ENCODE results near the gene MAST4. TPM values are rescaled to one million over a fixed set of nuclear protein-coding genes. Genes with fewer than 3 reads are reported as not detected.

The MAST4 gene
- total and polyA plus RNA-seq, 2 of the 13 experiments (the other 11 are each of a cell fraction or from before 2014, with no cell fraction given), result 3.4 to 3.7 TPM

DNA sequence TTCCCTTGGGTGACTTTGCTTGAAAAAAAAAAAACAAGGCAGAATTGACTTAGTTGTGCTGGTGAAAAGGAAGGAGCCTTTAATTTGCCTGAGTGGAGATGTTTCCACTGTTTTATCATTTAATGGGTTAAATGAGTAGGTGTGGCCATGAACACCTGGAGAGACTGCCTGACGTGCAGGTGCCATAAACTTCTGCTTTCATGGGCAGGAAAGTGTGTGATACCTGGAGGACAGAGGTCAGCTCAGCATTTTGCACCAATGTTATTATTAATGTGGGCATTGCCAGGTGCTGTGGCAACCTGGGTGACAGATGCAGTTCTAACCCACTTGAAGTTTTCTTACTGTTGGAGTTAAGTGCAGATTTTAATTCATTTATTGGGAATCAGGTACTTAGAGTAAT is 455.0 kb downstream of the MAST4 start:
- H3K27me3 ChIP-seq (ENCODE audit: control insufficient read depth in 1 of 2, insufficient read depth in 2 of 2, low read length in 2 of 2), result no peaks in the 10 kb centered on the region
- peaks cover 2% of the 10 kb centered on the region for H3K4me1 ChIP-seq (ENCODE audit: insufficient read depth, low read length)
- H3K36me3 ChIP-seq (replicated peaks in 1 of 2; ENCODE audit: control insufficient read depth in 1 of 2, insufficient read depth in 2 of 2, low read length in 2 of 2), result no peaks in the 10 kb centered on the region
- 67% methylated on average over 1 of the region's 1 CpG for WGBS (ENCODE audit: low lambda C conversion rate)
- H3K9me3 ChIP-seq (ENCODE audit: low read length), result no peaks in the 10 kb centered on the region
- TF ChIP-seq, protein P1, sequence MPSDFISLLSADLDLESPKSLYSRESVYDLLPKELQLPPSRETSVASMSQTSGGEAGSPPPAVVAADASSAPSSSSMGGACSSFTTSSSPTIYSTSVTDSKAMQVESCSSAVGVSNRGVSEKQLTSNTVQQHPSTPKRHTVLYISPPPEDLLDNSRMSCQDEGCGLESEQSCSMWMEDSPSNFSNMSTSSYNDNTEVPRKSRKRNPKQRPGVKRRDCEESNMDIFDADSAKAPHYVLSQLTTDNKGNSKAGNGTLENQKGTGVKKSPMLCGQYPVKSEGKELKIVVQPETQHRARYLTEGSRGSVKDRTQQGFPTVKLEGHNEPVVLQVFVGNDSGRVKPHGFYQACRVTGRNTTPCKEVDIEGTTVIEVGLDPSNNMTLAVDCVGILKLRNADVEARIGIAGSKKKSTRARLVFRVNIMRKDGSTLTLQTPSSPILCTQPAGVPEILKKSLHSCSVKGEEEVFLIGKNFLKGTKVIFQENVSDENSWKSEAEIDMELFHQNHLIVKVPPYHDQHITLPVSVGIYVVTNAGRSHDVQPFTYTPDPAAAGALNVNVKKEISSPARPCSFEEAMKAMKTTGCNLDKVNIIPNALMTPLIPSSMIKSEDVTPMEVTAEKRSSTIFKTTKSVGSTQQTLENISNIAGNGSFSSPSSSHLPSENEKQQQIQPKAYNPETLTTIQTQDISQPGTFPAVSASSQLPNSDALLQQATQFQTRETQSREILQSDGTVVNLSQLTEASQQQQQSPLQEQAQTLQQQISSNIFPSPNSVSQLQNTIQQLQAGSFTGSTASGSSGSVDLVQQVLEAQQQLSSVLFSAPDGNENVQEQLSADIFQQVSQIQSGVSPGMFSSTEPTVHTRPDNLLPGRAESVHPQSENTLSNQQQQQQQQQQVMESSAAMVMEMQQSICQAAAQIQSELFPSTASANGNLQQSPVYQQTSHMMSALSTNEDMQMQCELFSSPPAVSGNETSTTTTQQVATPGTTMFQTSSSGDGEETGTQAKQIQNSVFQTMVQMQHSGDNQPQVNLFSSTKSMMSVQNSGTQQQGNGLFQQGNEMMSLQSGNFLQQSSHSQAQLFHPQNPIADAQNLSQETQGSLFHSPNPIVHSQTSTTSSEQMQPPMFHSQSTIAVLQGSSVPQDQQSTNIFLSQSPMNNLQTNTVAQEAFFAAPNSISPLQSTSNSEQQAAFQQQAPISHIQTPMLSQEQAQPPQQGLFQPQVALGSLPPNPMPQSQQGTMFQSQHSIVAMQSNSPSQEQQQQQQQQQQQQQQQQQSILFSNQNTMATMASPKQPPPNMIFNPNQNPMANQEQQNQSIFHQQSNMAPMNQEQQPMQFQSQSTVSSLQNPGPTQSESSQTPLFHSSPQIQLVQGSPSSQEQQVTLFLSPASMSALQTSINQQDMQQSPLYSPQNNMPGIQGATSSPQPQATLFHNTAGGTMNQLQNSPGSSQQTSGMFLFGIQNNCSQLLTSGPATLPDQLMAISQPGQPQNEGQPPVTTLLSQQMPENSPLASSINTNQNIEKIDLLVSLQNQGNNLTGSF (CRISPR knock-in tag; IDR thresholded peaks at IDR 0.05), result no peak
- TF ChIP-seq POLR2AphosphoS5 (IDR thresholded peaks at IDR 0.05; ENCODE audit: low read depth, low read length), result no peak
- TF ChIP-seq, protein P2, sequence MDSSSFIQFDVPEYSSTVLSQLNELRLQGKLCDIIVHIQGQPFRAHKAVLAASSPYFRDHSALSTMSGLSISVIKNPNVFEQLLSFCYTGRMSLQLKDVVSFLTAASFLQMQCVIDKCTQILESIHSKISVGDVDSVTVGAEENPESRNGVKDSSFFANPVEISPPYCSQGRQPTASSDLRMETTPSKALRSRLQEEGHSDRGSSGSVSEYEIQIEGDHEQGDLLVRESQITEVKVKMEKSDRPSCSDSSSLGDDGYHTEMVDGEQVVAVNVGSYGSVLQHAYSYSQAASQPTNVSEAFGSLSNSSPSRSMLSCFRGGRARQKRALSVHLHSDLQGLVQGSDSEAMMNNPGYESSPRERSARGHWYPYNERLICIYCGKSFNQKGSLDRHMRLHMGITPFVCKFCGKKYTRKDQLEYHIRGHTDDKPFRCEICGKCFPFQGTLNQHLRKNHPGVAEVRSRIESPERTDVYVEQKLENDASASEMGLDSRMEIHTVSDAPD (CRISPR knock-in tag; IDR thresholded peaks at IDR 0.05), result no peak
- TF ChIP-seq ZFY (CRISPR knock-in tag; IDR thresholded peaks at IDR 0.05), result no peak
- no peak for TF ChIP-seq ZNF878 (CRISPR knock-in tag; IDR thresholded peaks at IDR 0.05)
- TF ChIP-seq TBL1XR1 (IDR thresholded peaks at IDR 0.05; ENCODE audit: borderline replicate concordance, low read length, partially characterized antibody), result no peak
- TF ChIP-seq, protein P3, sequence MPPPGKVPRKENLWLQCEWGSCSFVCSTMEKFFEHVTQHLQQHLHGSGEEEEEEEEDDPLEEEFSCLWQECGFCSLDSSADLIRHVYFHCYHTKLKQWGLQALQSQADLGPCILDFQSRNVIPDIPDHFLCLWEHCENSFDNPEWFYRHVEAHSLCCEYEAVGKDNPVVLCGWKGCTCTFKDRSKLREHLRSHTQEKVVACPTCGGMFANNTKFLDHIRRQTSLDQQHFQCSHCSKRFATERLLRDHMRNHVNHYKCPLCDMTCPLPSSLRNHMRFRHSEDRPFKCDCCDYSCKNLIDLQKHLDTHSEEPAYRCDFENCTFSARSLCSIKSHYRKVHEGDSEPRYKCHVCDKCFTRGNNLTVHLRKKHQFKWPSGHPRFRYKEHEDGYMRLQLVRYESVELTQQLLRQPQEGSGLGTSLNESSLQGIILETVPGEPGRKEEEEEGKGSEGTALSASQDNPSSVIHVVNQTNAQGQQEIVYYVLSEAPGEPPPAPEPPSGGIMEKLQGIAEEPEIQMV (CRISPR knock-in tag; IDR thresholded peaks at IDR 0.05; ENCODE audit: low read depth), result no peak
- TF ChIP-seq, protein P4, sequence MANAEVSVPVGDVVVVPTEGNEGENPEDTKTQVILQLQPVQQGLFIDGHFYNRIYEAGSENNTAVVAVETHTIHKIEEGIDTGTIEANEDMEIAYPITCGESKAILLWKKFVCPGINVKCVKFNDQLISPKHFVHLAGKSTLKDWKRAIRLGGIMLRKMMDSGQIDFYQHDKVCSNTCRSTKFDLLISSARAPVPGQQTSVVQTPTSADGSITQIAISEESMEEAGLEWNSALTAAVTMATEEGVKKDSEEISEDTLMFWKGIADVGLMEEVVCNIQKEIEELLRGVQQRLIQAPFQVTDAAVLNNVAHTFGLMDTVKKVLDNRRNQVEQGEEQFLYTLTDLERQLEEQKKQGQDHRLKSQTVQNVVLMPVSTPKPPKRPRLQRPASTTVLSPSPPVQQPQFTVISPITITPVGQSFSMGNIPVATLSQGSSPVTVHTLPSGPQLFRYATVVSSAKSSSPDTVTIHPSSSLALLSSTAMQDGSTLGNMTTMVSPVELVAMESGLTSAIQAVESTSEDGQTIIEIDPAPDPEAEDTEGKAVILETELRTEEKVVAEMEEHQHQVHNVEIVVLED (CRISPR knock-in tag; IDR thresholded peaks at IDR 0.05; ENCODE audit: borderline replicate concordance), result no peak
- no peak for TF ChIP-seq NCOA1 (CRISPR knock-in tag; IDR thresholded peaks at IDR 0.05)
- no peak for TF ChIP-seq SMAD1 (CRISPR knock-in tag; IDR thresholded peaks at IDR 0.05; ENCODE audit: borderline replicate concordance, low read depth)
- TF ChIP-seq ZNF607 (CRISPR knock-in tag; IDR thresholded peaks at IDR 0.05; ENCODE audit: borderline replicate concordance), result no peak
- TF ChIP-seq FOSL1 (CRISPR knock-in tag; IDR thresholded peaks at IDR 0.05; ENCODE audit: borderline replicate concordance), result no peak
- H3K27ac ChIP-seq (ENCODE audit: extremely low read length, insufficient read depth, low read length), result no peak overlapping the region
- H3K4me2 ChIP-seq (ENCODE audit: low read depth, low read length), result no peak overlapping the region
- H2AFZ ChIP-seq (ENCODE audit: low read length), result no peak overlapping the region
- CTCF ChIA-PET (ENCODE audit: low intra/inter-chr PET ratio, low total read pairs), result no interaction called here
- no peak overlapping the region for H3K9ac ChIP-seq (ENCODE audit: insufficient read depth, low read depth, low read length)
- BruUV-seq (replicated peaks), result no TSS peak
- H3K4me3 ChIP-seq (replicated peaks in 1 of 3; ENCODE audit: insufficient read depth in 1 of 3, low read depth in 2 of 3, low read length in 3 of 3), result no peak overlapping the region
- ATAC-seq (no peak), FAIRE-seq (no peak), DNase-seq (ENCODE audit: low spot score) (no peak)
- POLR2A ChIA-PET, result no interaction called here
- H4K20me1 ChIP-seq (ENCODE audit: insufficient read depth, low read length), result no peaks in the 10 kb centered on the region
- in situ Hi-C loops (cut with HindIII; ENCODE audit: extremely low pct_ligation_motif_present, low pct_unique_long_range_greater_than_20kb) (no loop called here), intact Hi-C loops (cut with micrococcal nuclease; ENCODE audit: unreplicated experiment) (no loop called here)
- H3K79me2 ChIP-seq (ENCODE audit: insufficient read depth, low read length), result no peaks in the 10 kb centered on the region

All from HepG2 (cell line).